NCI-H82 treated with DMSO at 0.1 percent for 48 hours (cell line): ENCODE results near the gene COL9A3.

Experiments
- DNase-seq: peaks from one replicate; lab custom pipeline; 2025; ENCODE audit not compliant: unreplicated experiment; lab: John Stamatoyannopoulos, UW

The COL9A3 gene

GRCh38 chr20:62809530-62810428 is 7.1 kb upstream of the COL9A3 start:
- no peak for DNase-seq

- no peak for DNase-seq
Observed at GRCh38 chr20:62811320-62811719, 5.5 kb upstream of the COL9A3 start.

GRCh38 chr20:62811720-62812119 is 5.1 kb upstream of the COL9A3 start:
- no peak for DNase-seq

GRCh38 chr20:62812181-62812906 is 4.5 kb upstream of the COL9A3 start:
- no peak for DNase-seq

GRCh38 chr20:62812907-62813200 is 4.0 kb upstream of the COL9A3 start:
- no peak for DNase-seq

GRCh38 chr20:62813588-62813987 is 3.3 kb upstream of the COL9A3 start:
- no peak for DNase-seq

GRCh38 chr20:62814060-62814708 is 2.7 kb upstream of the COL9A3 start:
- no peak for DNase-seq

GRCh38 chr20:62814709-62815065 is 2.2 kb upstream of the COL9A3 start:
- DNase-seq: no peak

GRCh38 chr20:62815066-62815991 is 1.5 kb upstream of the COL9A3 start:
- no peak for DNase-seq

GRCh38 chr20:62816031-62816883 is 593 bp upstream of the COL9A3 start:
- no peak for DNase-seq

- no peak for DNase-seq
Observed at GRCh38 chr20:62817975-62818591, 1.2 kb downstream of the COL9A3 start.

- DNase-seq: no peak
Observed at GRCh38 chr20:62818592-62819493, 2.0 kb downstream of the COL9A3 start.

GRCh38 chr20:62819494-62820174 is 2.8 kb downstream of the COL9A3 start:
- no peak for DNase-seq

- no peak for DNase-seq
Observed at GRCh38 chr20:62820208-62820961, 3.5 kb downstream of the COL9A3 start.

- no peak for DNase-seq
Observed at GRCh38 chr20:62820962-62821725, 4.3 kb downstream of the COL9A3 start.

GRCh38 chr20:62821726-62822210 is 4.9 kb downstream of the COL9A3 start:
- no peak for DNase-seq
